Gastrocnemius medialis (tissue), 4 donors: ENCODE data around the gene TMEM50B. TPM values are rescaled to one million over a fixed set of nuclear protein-coding genes. Genes with fewer than 3 reads are reported as not detected.
"Not testable (repeated sequence)": the region's sequence is repeated elsewhere in the genome, so short reads cannot be mapped to it uniquely, and the experiment has no call there.

Experiments used
- ATAC-seq, 2 donors: fragments of 150-250 bp; one replicate each; pipeline ENCODE4 v1.9.1; 2016
- DNase-seq, 2 donors: peaks; one replicate each; pipeline ENCODE4 v3.0.0-alpha.2; 2019
- H3K27ac ChIP-seq, 4 donors: fragments of 200-600 bp; sonication (generic); 1 replicate in 1 of 4; 2 replicates in 3 of 4; pipeline ENCODE4 v1.5.1; 2016 to 2018; ENCODE audit warnings: mild to moderate bottlenecking in 2 of 4, moderate library complexity in 1 of 4
- H3K27me3 ChIP-seq, 3 donors: fragments of 200-600 bp; sonication (generic) in 2 of 3; 1 replicate in 1 of 3; 2 replicates in 2 of 3; pipeline versions ENCODE4 v1.5.1 to v1.6.0; 2016 to 2019; ENCODE audit warnings: mild to moderate bottlenecking in 1 of 3, moderate library complexity in 1 of 3
- H3K36me3 ChIP-seq, 2 donors: fragments of 200-600 bp; sonication (generic) in 1 of 2; one replicate each; pipeline ENCODE4 v1.5.1; 2017 to 2018
- H3K4me1 ChIP-seq, 2 donors: fragments of 200-600 bp; sonication (generic) in 1 of 2; one replicate each; pipeline ENCODE4 v1.5.1; 2016 to 2017; ENCODE audit warnings: mild to moderate bottlenecking in 2 of 2
- H3K4me3 ChIP-seq, 4 donors: fragments of 200-600 bp; sonication (generic) in 3 of 4; 1 replicate in 1 of 4; 2 replicates in 3 of 4; pipeline ENCODE4 v1.5.1; 2016 to 2019; ENCODE audit warnings: mild to moderate bottlenecking in 2 of 4
- H3K9me3 ChIP-seq, 3 donors: fragments of 200-600 bp; sonication (generic) in 2 of 3; 1 replicate in 1 of 3; 2 replicates in 2 of 3; pipeline ENCODE4 v1.5.1; 2016 to 2019
- CTCF ChIP-seq, 5 experiments: fragments of 450-650 bp in 3 of 5; fragments of 200-600 bp in 2 of 5; sonication (generic) in 2 of 5; IDR thresholded peaks in 4 of 5; conservative IDR thresholded peaks in 1 of 5; 1 replicate in 4 of 5; 2 replicates in 1 of 5; pipeline ENCODE4 v1.5.1; 2016 to 2019; ENCODE audit warnings: antibody characterized with exemption in 5 of 5, mild to moderate bottlenecking in 3 of 5, moderate library complexity in 3 of 5
- POLR2A ChIP-seq, 2 donors: fragments of 450-650 bp; IDR thresholded peaks; one replicate each; pipeline ENCODE4 v1.6.1; 2017; ENCODE audit warnings: antibody characterized with exemption in 2 of 2, mild to moderate bottlenecking in 2 of 2, moderate library complexity in 2 of 2
- in situ Hi-C, 4 donors: fragments of 200-750 bp; cut with MboI; loops; one replicate each; pipeline versions ENCODE4 v1.15.0 to v1.8.0; 2017; ENCODE audit warnings: low sequenced_read_pairs in 4 of 4
- intact Hi-C: fragments of 100-400 bp; cut with DNase I; formaldehyde crosslinking; loops from one replicate; pipeline ENCODE4 v1.15.1; 2023; ENCODE audit warnings: low total_unique reads
- total RNA-seq, 4 donors: library from RNA; depleted of rRNA; stranded (reverse); fragments of >200 nt; gene quantifications; one replicate each; pipeline versions ENCODE4 v1.1.0 to v1.2.3, GENCODE V29; 2016

TMEM50B gene
- total RNA-seq, 4 donors from 2014 or later = 33.2 to 47.1 (median 44.6) TPM

- no peaks in the 10 kb centered on the region for H3K36me3 ChIP-seq
- H3K27me3 ChIP-seq = no peaks in the 10 kb centered on the region
- H3K4me1 ChIP-seq = peaks cover 13 to 14% of the 10 kb centered on the region in 2 donors
- H3K4me3 ChIP-seq = no peak overlapping the region
- in situ Hi-C loops = no loop called here
- no peaks in the 10 kb centered on the region for H3K9me3 ChIP-seq
- intact Hi-C loops = no loop called here
- ATAC-seq = no peak
- no peak overlapping the region for H3K27ac ChIP-seq
- no peak for DNase-seq
- no peak for TF ChIP-seq CTCF (IDR thresholded peaks at IDR 0.05 in 4 of 5, conservative IDR thresholded peaks at IDR 0.05 in 1 of 5)
- TF ChIP-seq POLR2A (IDR thresholded peaks at IDR 0.05) = no peak
Observed at GRCh38 chr21:33477066-33477465, 2.7 kb downstream of the TMEM50B start.

GRCh38 chr21:33473344-33473743, 6.4 kb downstream of the TMEM50B start:
- ATAC-seq (no peak), DNase-seq (no peak)
- Histone ChIP-seq H3K36me3 (no peaks in the 10 kb centered on the region), H3K27me3 (no peaks in the 10 kb centered on the region), H3K4me3 (no peak overlapping the region), H3K9me3 (no peaks in the 10 kb centered on the region), H3K27ac (no peak overlapping the region), H3K4me1 (peaks cover 3 to 8% of the 10 kb centered on the region in 2 donors)
- intact Hi-C loops = no loop called here
- TF ChIP-seq POLR2A (IDR thresholded peaks at IDR 0.05) (no peak), CTCF (IDR thresholded peaks at IDR 0.05 in 4 of 5, conservative IDR thresholded peaks at IDR 0.05 in 1 of 5) (no peak)
- in situ Hi-C loops = no loop called here

- Histone ChIP-seq H3K9me3 (no peaks in the 10 kb centered on the region), H3K4me1 (no peaks in the 10 kb centered on the region), H3K4me3 (no peak overlapping the region), H3K27ac (no peak overlapping the region), H3K36me3 (peaks cover 0 to 5% of the 10 kb centered on the region in 2 donors), H3K27me3 (no peaks in the 10 kb centered on the region)
- ATAC-seq (no peak), DNase-seq (no peak)
- in situ Hi-C loops = no loop called here
- intact Hi-C loops = no loop called here
- TF ChIP-seq CTCF (IDR thresholded peaks at IDR 0.05 in 4 of 5, conservative IDR thresholded peaks at IDR 0.05 in 1 of 5) (no peak), POLR2A (IDR thresholded peaks at IDR 0.05) (no peak)
Observed at GRCh38 chr21:33470701-33471100, 9.1 kb downstream of the TMEM50B start.

- H3K9me3 ChIP-seq, DNase-seq, intact Hi-C loops, ATAC-seq, H3K4me1 ChIP-seq, H3K4me3 ChIP-seq, H3K27ac ChIP-seq, H3K27me3 ChIP-seq, in situ Hi-C loops: not testable (repeated sequence)
- peaks cover 0 to 14% of the 10 kb centered on the region in 2 donors for H3K36me3 ChIP-seq
Observed at GRCh38 chr21:33469183-33469582, 10.6 kb downstream of the TMEM50B start.

GRCh38 chr21:33461538-33462250, 18.1 kb downstream of the TMEM50B start:
- in situ Hi-C loops (no loop called here), intact Hi-C loops (no loop called here)
- DNase-seq (no peak), ATAC-seq (no peak)
- peaks cover 0 to 50% of the 10 kb centered on the region in 2 donors for H3K36me3 ChIP-seq
- no peak overlapping the region for H3K4me3 ChIP-seq
- no peaks in the 10 kb centered on the region for H3K27me3 ChIP-seq
- no peaks in the 10 kb centered on the region for H3K9me3 ChIP-seq
- no peaks in the 10 kb centered on the region for H3K4me1 ChIP-seq
- TF ChIP-seq POLR2A (IDR thresholded peaks at IDR 0.05) = no peak
- no peak for TF ChIP-seq CTCF (IDR thresholded peaks at IDR 0.05 in 4 of 5, conservative IDR thresholded peaks at IDR 0.05 in 1 of 5)
- no peak overlapping the region for H3K27ac ChIP-seq
